Measurements from ENCODE around the gene PDZRN3. TPM values are rescaled to one million over a fixed set of nuclear protein-coding genes. Genes with fewer than 3 reads are reported as not detected.

PDZRN3 gene
- total RNA-seq, 1 experiment from 2014 or later, result not detected

- Histone ChIP-seq H3K27me3 (ENCODE audit: insufficient read depth, low read depth) (no peaks in the 10 kb centered on the region; the same call in 1 of the 2 replicates), H4K20me1 (ENCODE audit: insufficient read depth) (no peaks in the 10 kb centered on the region), H3K4me2 (no peak overlapping the region), H2AFZ (no peak overlapping the region), H3K79me2 (ENCODE audit: low read depth) (no peaks in the 10 kb centered on the region), H3F3A (ENCODE audit: insufficient read depth, low read depth) (no peaks in the 10 kb centered on the region), H3K36me3 (ENCODE audit: low read depth) (no peaks in the 10 kb centered on the region), H3K9me3 (ENCODE audit: insufficient read depth, low read depth) (no peaks in the 10 kb centered on the region), H3K4me1 (replicated peaks; ENCODE audit: insufficient read depth) (no peaks in the 10 kb centered on the region), H3K27ac (no peak overlapping the region), H3K9me2 (ENCODE audit: insufficient read depth) (no peaks in the 10 kb centered on the region), H3K4me3 (no peak overlapping the region)
- intact Hi-C loops (cut with micrococcal nuclease; ENCODE audit: unreplicated experiment), result no loop called here
- no peak for DNase-seq
- BruUV-seq (replicated peaks), result no TSS peak
- TF ChIP-seq CTCF (conservative IDR thresholded peaks at IDR 0.05) (no peak), EZH2 (IDR thresholded peaks at IDR 0.05; ENCODE audit: low read depth) (no peak)
- CTCF ChIA-PET, result no interaction called here
- POLR2A ChIA-PET (ENCODE audit: unreplicated experiment), result no interaction called here
Observed at GRCh38 chr3:73451301-73451944, 173.3 kb downstream of the PDZRN3 start.

- POLR2A ChIA-PET (ENCODE audit: unreplicated experiment), result no interaction called here
- Histone ChIP-seq H3F3A (ENCODE audit: insufficient read depth, low read depth) (no peaks in the 10 kb centered on the region), H3K27ac (no peak overlapping the region), H3K9me2 (ENCODE audit: insufficient read depth) (no peaks in the 10 kb centered on the region), H3K79me2 (ENCODE audit: low read depth) (no peaks in the 10 kb centered on the region), H3K4me2 (no peak overlapping the region), H4K20me1 (ENCODE audit: insufficient read depth) (no peaks in the 10 kb centered on the region), H3K36me3 (ENCODE audit: low read depth) (no peaks in the 10 kb centered on the region), H2AFZ (no peak overlapping the region), H3K4me3 (no peak overlapping the region), H3K9me3 (ENCODE audit: insufficient read depth, low read depth) (no peaks in the 10 kb centered on the region), H3K27me3 (ENCODE audit: insufficient read depth, low read depth) (peaks cover 4% of the 10 kb centered on the region; the same call in 1 of the 2 replicates), H3K4me1 (replicated peaks; ENCODE audit: insufficient read depth) (no peaks in the 10 kb centered on the region)
- no peak for TF ChIP-seq CTCF (conservative IDR thresholded peaks at IDR 0.05)
- CTCF ChIA-PET, result no interaction called here
- intact Hi-C loops (cut with micrococcal nuclease; ENCODE audit: unreplicated experiment), result no loop called here
- no peak for DNase-seq
- no TSS peak for BruUV-seq (replicated peaks)
Observed at GRCh38 chr3:73449774-73450173, 175.0 kb downstream of the PDZRN3 start.

DNA sequence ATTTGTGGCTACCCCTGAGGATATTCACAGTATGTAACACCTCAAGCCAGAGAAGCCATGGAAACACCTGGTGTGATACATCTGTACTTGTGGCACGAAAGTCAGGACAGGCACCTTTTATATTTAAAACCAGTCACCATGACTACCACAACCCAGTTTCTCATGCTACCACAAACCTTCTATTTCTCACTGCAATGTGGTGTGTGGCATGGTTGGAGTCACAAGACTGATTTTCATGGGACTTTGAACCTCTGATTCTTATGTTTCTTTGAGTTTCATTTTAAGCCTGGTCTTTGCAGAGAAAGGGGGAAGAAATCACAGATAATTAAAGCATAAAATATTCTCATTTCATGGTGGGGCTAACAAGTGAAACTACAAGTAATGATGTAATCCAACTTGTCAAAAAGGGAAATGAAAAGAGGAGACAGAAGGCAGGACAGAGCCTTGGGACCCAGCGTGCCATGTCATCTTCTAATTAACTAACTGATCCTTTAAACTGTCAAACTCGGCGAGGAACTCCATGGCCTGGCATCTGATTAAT is 175.9 kb downstream of the PDZRN3 start:
- H3K27ac ChIP-seq, result no peak overlapping the region
- no peak overlapping the region for H2AFZ ChIP-seq
- no peaks in the 10 kb centered on the region for H3K9me3 ChIP-seq (ENCODE audit: insufficient read depth, low read depth)
- H3K36me3 ChIP-seq (ENCODE audit: low read depth), result no peaks in the 10 kb centered on the region
- peaks cover 9% of the 10 kb centered on the region; the same call in 1 of the 2 replicates for H3K27me3 ChIP-seq (ENCODE audit: insufficient read depth, low read depth)
- no peaks in the 10 kb centered on the region for H3F3A ChIP-seq (ENCODE audit: insufficient read depth, low read depth)
- H3K9me2 ChIP-seq (ENCODE audit: insufficient read depth), result no peaks in the 10 kb centered on the region
- no peak for DNase-seq
- H3K4me2 ChIP-seq, result no peak overlapping the region
- H3K4me3 ChIP-seq, result no peak overlapping the region
- no peaks in the 10 kb centered on the region for H3K79me2 ChIP-seq (ENCODE audit: low read depth)
- TF ChIP-seq EZH2 (IDR thresholded peaks at IDR 0.05; ENCODE audit: low read depth) (no peak), CTCF (conservative IDR thresholded peaks at IDR 0.05) (no peak)
- ChIA-PET CTCF (no interaction called here), POLR2A (ENCODE audit: unreplicated experiment) (no interaction called here)
- H4K20me1 ChIP-seq (ENCODE audit: insufficient read depth), result no peaks in the 10 kb centered on the region
- intact Hi-C loops (cut with micrococcal nuclease; ENCODE audit: unreplicated experiment), result no loop called here
- no peaks in the 10 kb centered on the region for H3K4me1 ChIP-seq (replicated peaks; ENCODE audit: insufficient read depth)
- no TSS peak for BruUV-seq (replicated peaks)

Measured in PC-9 (cell line).